HL-60 (cell line): ENCODE data around the gene FAM107B.

Source experiments
- POLR2AphosphoS5 ChIP-seq: IDR thresholded peaks from 2 replicates; pipeline ENCODE4 v1.6.1; 2012; ENCODE audit warnings: low read depth
- TF ChIP-seq, protein P1 (sequence below): IDR thresholded peaks from one replicate; pipeline ENCODE4 v1.5.1; 2011; ENCODE audit warnings: low read length, control low read depth, inconsistent platforms; ENCODE audit not compliant: insufficient read depth

DNA sequence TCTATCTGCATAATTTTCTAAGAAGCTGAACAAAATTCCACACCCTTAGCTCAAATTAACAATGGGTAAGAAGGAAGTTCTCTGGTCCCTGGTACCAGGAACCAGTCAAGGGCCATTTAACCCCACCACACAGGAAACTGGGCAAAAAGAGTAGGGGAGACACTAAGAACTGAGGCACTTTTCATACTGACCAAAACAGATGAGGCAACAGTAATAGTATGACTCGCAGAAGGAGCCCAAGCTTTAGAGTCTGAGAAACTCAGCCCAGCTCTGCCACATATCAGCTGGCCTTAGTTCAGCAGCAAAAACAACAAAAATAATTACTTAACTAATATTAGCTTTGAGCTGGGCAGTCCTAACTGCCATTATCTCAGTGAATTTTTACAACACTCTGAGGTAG, 221.2 kb downstream of the FAM107B start:
- TF ChIP-seq, protein P1, sequence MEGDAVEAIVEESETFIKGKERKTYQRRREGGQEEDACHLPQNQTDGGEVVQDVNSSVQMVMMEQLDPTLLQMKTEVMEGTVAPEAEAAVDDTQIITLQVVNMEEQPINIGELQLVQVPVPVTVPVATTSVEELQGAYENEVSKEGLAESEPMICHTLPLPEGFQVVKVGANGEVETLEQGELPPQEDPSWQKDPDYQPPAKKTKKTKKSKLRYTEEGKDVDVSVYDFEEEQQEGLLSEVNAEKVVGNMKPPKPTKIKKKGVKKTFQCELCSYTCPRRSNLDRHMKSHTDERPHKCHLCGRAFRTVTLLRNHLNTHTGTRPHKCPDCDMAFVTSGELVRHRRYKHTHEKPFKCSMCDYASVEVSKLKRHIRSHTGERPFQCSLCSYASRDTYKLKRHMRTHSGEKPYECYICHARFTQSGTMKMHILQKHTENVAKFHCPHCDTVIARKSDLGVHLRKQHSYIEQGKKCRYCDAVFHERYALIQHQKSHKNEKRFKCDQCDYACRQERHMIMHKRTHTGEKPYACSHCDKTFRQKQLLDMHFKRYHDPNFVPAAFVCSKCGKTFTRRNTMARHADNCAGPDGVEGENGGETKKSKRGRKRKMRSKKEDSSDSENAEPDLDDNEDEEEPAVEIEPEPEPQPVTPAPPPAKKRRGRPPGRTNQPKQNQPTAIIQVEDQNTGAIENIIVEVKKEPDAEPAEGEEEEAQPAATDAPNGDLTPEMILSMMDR = no peak
- no peak for TF ChIP-seq POLR2AphosphoS5
